Left colon (tissue), 2 donors: ENCODE results near the gene SCN2B. TPM values are rescaled to one million over a fixed set of nuclear protein-coding genes. Genes with fewer than 3 reads are reported as not detected.
"Not testable (repeated sequence)": the region's sequence is repeated elsewhere in the genome, so short reads cannot be mapped to it uniquely, and the experiment has no call there.

Experiments used
- ATAC-seq: fragments of 200-7000 bp; cut with Tn5 transposase; one replicate; pipeline ENCODE4 v1.9.1; 2020; ENCODE audit warnings: mild to moderate bottlenecking, moderate library complexity
- DNase-seq, 2 donors: peaks; one replicate each; pipeline ENCODE4 v3.0.0-alpha.2; 2020
- intact Hi-C, 2 donors: fragments of 100-400 bp; cut with DNase I in 1 of 2; cut with micrococcal nuclease in 1 of 2; formaldehyde crosslinking; loops; one replicate each; pipeline versions ENCODE4 v1.11.2 to v1.14.0; 2022; cut with DNase I, micrococcal nuclease
- total RNA-seq, 2 donors: library from RNA; stranded (reverse); fragmentation: NEBNext Ultra II Directional; extraction: Animal tissue kit (Norgen Biotek cat#: 25700); gene quantifications; one replicate each; pipeline ENCODE4 v1.2.1, GENCODE V29; 2021
- donor health status: DM: no; HTN: no; CAD: no.
- donor health status: DM: yes; HTN: yes; CAD: no.

The SCN2B gene
- total RNA-seq, 2 donors from 2014 or later, result 0.06 to 0.47 TPM

GRCh38 chr11:118186346-118187107 is 10.1 kb upstream of the SCN2B start:
- intact Hi-C loops, result no loop called here
- DNase-seq, result no peak
- peak; percentile 51 for ATAC-seq

- DNase-seq, result no peak
- intact Hi-C loops, result no loop called here
- ATAC-seq, result no peak
These were observed 8.5 kb upstream of the SCN2B start for GRCh38 chr11:118184784-118185579.

- ATAC-seq, intact Hi-C loops: not testable (repeated sequence)
These were observed 7.3 kb upstream of the SCN2B start for GRCh38 chr11:118183691-118184090.

GRCh38 chr11:118180300-118180703 is 3.9 kb upstream of the SCN2B start:
- intact Hi-C loops, result no loop called here
- DNase-seq, result peak in 1 of 2 donors; percentile 47
- peak; percentile 13 for ATAC-seq

More at GRCh38 chr11:118183691-118184090, 7.3 kb upstream of the SCN2B start:
- DNase-seq, result not testable (repeated sequence)

GRCh38 chr11:118176778-118177134 is 317 bp upstream of the SCN2B start:
- intact Hi-C loops, result no loop called here

GRCh38 chr11:118175031-118175992 is 1.1 kb downstream of the SCN2B start:
- no peak for DNase-seq
- ATAC-seq, result no peak

More at GRCh38 chr11:118176778-118177134, 317 bp upstream of the SCN2B start:
- DNase-seq (no peak), ATAC-seq (no peak)

GRCh38 chr11:118174006-118174567 is 2.4 kb downstream of the SCN2B start:
- DNase-seq, result no peak
- intact Hi-C loops, result no loop called here
- no peak for ATAC-seq

More at GRCh38 chr11:118175031-118175992, 1.1 kb downstream of the SCN2B start:
- intact Hi-C loops, result no loop called here

- DNase-seq (no peak), ATAC-seq (no peak)
- intact Hi-C loops, result no loop called here
These were observed 4.1 kb downstream of the SCN2B start for GRCh38 chr11:118172356-118172755.

GRCh38 chr11:118171269-118172062 is 5.0 kb downstream of the SCN2B start:
- intact Hi-C loops, result no loop called here
- peak; percentile 50 to 73 for DNase-seq
- peak; percentile 87 for ATAC-seq

GRCh38 chr11:118170882-118171268 is 5.6 kb downstream of the SCN2B start:
- intact Hi-C loops, result no loop called here
- DNase-seq (no peak), ATAC-seq (peak; percentile 27)

GRCh38 chr11:118170231-118170630 is 6.2 kb downstream of the SCN2B start:
- intact Hi-C loops, result no loop called here
- ATAC-seq, result no peak
- no peak for DNase-seq

- intact Hi-C loops, result no loop called here
- DNase-seq (no peak), ATAC-seq (no peak)
These were observed 6.9 kb downstream of the SCN2B start for GRCh38 chr11:118169300-118170140.

GRCh38 chr11:118168751-118169150 is 7.7 kb downstream of the SCN2B start:
- DNase-seq (no peak), ATAC-seq (no peak)
- intact Hi-C loops, result no loop called here

GRCh38 chr11:118168316-118168715 is 8.1 kb downstream of the SCN2B start:
- no peak for DNase-seq
- ATAC-seq, result no peak
- intact Hi-C loops, result no loop called here

GRCh38 chr11:118167906-118168305 is 8.5 kb downstream of the SCN2B start:
- intact Hi-C loops, result no loop called here
- ATAC-seq (no peak), DNase-seq (no peak)

- intact Hi-C loops, result no loop called here
- no peak for ATAC-seq
- DNase-seq, result no peak
These were observed 9.2 kb downstream of the SCN2B start for GRCh38 chr11:118167253-118167652.

- intact Hi-C loops, result no loop called here
- DNase-seq, result no peak
- ATAC-seq, result no peak
These were observed 9.8 kb downstream of the SCN2B start for GRCh38 chr11:118166641-118167040.
